ENCODE data around the gene SIX2. TPM values are rescaled to one million over a fixed set of nuclear protein-coding genes. Genes with fewer than 3 reads are reported as not detected.

Gene SIX2
- total and polyA plus RNA-seq, 2 donors (not counting 1 experiment from before 2014, with no cell fraction given) = not detected

Other genes with a start within 250 kb of the SIX2 start
- gene SIX3, start 67.8 kb downstream of the SIX2 start, total RNA-seq = not detected in 2 replicates
- not detected in 2 replicates for gene SIX3, start 67.8 kb downstream of the SIX2 start, polyA plus RNA-seq